Activated CD4-positive, alpha-beta T cell treated with anti-CD3 and anti-CD28 coated beads, Interleukin-2, amount 10 ng/mL, durations not matched to agents 7 days and 5 days (primary cell): ENCODE data around the gene LONP2. TPM values are rescaled to one million over a fixed set of nuclear protein-coding genes. Genes with fewer than 3 reads are reported as not detected.

ENCODE experiments used
- CTCF ChIA-PET: fragments of 350-600 bp; sonication (Branson Sonifier 250); formaldehyde crosslinking; loops from one replicate; lab custom pipeline; 2021; ENCODE audit warnings: antibody characterized with exemption; lab: Charles Lee
- POLR2A ChIA-PET: fragments of 350-600 bp; sonication (Branson Sonifier 250); formaldehyde crosslinking; loops from one replicate; lab custom pipeline; 2021; ENCODE audit warnings: antibody characterized with exemption; lab: Charles Lee
- DNase-seq: peaks from one replicate; pipeline ENCODE4 v3.0.0-alpha.2; 2020
- H3K27ac Mint-ChIP-seq: one replicate; pipeline ENCODE4 v1.8.0; 2021; ENCODE audit warnings: mild to moderate bottlenecking, moderate library complexity, mixed read lengths
- H3K27me3 Mint-ChIP-seq: one replicate; pipeline ENCODE4 v1.8.0; 2021; ENCODE audit warnings: mixed read lengths
- H3K36me3 Mint-ChIP-seq: one replicate; pipeline ENCODE4 v1.8.0; 2021; ENCODE audit warnings: low read depth, mixed read lengths
- H3K4me1 Mint-ChIP-seq: one replicate; pipeline ENCODE4 v1.8.0; 2021; ENCODE audit warnings: mixed read lengths
- H3K4me3 Mint-ChIP-seq: one replicate; pipeline ENCODE4 v1.8.0; 2021; ENCODE audit warnings: mild to moderate bottlenecking, moderate library complexity, mixed read lengths
- H3K9me3 Mint-ChIP-seq: one replicate; pipeline ENCODE4 v1.8.0; 2021; ENCODE audit warnings: mixed read lengths
- total RNA-seq, 2 experiments: library from RNA; stranded (reverse); gene quantifications; one replicate each; pipeline ENCODE4 v1.2.3, GENCODE V29; 2021

LONP2 gene
- total RNA-seq, 2 experiments from 2014 or later = 62.8 to 68.2 TPM

GRCh38 chr16:48280546-48280945 is 36.4 kb downstream of the LONP2 start:
- POLR2A ChIA-PET = no interaction called here
- Mint-ChIP-seq H3K9me3 (peaks cover 3% of the 10 kb centered on the region), H3K36me3 (peaks cover 43% of the 10 kb centered on the region), H3K27ac (no peak overlapping the region), H3K4me3 (no peak overlapping the region), H3K4me1 (peaks cover 16% of the 10 kb centered on the region), H3K27me3 (no peaks in the 10 kb centered on the region)
- no peak for DNase-seq
- CTCF ChIA-PET = no interaction called here

- Mint-ChIP-seq H3K36me3 (peaks cover 58% of the 10 kb centered on the region), H3K9me3 (peaks cover 9% of the 10 kb centered on the region), H3K27me3 (no peaks in the 10 kb centered on the region), H3K4me3 (no peak overlapping the region), H3K27ac (no peak overlapping the region), H3K4me1 (peaks cover 19% of the 10 kb centered on the region)
- POLR2A ChIA-PET = no interaction called here
- CTCF ChIA-PET = interaction anchor here (0.8 to 1.5 kb wide), 3 partner anchors 8 to 35 kb away, joined by 3 to 4 read pairs (median 3); no protein-coding TSS in a partner anchor
- DNase-seq = no peak
Measured at GRCh38 chr16:48282636-48283263, 38.6 kb downstream of the LONP2 start.

GRCh38 chr16:48284772-48285409 is 40.8 kb downstream of the LONP2 start:
- Mint-ChIP-seq H3K4me3 (no peak overlapping the region), H3K36me3 (peaks cover 54% of the 10 kb centered on the region), H3K27me3 (no peaks in the 10 kb centered on the region), H3K27ac (peak overlapping the region; percentile 55), H3K4me1 (peaks cover 15% of the 10 kb centered on the region), H3K9me3 (peaks cover 9% of the 10 kb centered on the region)
- CTCF ChIA-PET = no interaction called here
- POLR2A ChIA-PET = no interaction called here
- no peak for DNase-seq

GRCh38 chr16:48287239-48287638 is 43.1 kb downstream of the LONP2 start:
- peaks cover 64% of the 10 kb centered on the region for H3K36me3 Mint-ChIP-seq
- CTCF ChIA-PET = interaction anchor here (1.2 to 1.5 kb wide), 2 partner anchors 46 to 344 kb away, joined by 3 read pairs; no protein-coding TSS in a partner anchor
- no peak overlapping the region for H3K4me3 Mint-ChIP-seq

GRCh38 chr16:48291303-48291702 is 47.2 kb downstream of the LONP2 start:
- POLR2A ChIA-PET = no interaction called here
- Mint-ChIP-seq H3K4me3 (no peak overlapping the region), H3K36me3 (peaks cover 52% of the 10 kb centered on the region), H3K27me3 (no peaks in the 10 kb centered on the region), H3K4me1 (peaks cover 10% of the 10 kb centered on the region), H3K9me3 (peaks cover 3% of the 10 kb centered on the region), H3K27ac (no peak overlapping the region)
- DNase-seq = no peak
- CTCF ChIA-PET = interaction anchor here (1.0 to 2.4 kb wide), 5 partner anchors 8 to 339 kb away, joined by 3 to 6 read pairs (median 3); no protein-coding TSS in a partner anchor

More at GRCh38 chr16:48287239-48287638, 43.1 kb downstream of the LONP2 start:
- peaks cover 22% of the 10 kb centered on the region for H3K4me1 Mint-ChIP-seq
- H3K27me3 Mint-ChIP-seq = no peaks in the 10 kb centered on the region
- H3K27ac Mint-ChIP-seq = no peak overlapping the region
- DNase-seq = no peak
- POLR2A ChIA-PET = no interaction called here
- H3K9me3 Mint-ChIP-seq = peaks cover 9% of the 10 kb centered on the region

GRCh38 chr16:48291754-48292153 is 47.7 kb downstream of the LONP2 start:
- Mint-ChIP-seq H3K4me1 (peaks cover 10% of the 10 kb centered on the region), H3K36me3 (peaks cover 50% of the 10 kb centered on the region), H3K9me3 (peaks cover 3% of the 10 kb centered on the region), H3K27me3 (no peaks in the 10 kb centered on the region), H3K4me3 (no peak overlapping the region), H3K27ac (no peak overlapping the region)
- ChIA-PET CTCF (interaction anchor here (1.0 to 2.4 kb wide), 6 partner anchors 9 to 338 kb away, joined by 3 to 6 read pairs (median 4); no protein-coding TSS in a partner anchor), POLR2A (no interaction called here)
- DNase-seq = no peak

- Mint-ChIP-seq H3K27me3 (no peaks in the 10 kb centered on the region), H3K36me3 (peaks cover 49% of the 10 kb centered on the region), H3K9me3 (no peaks in the 10 kb centered on the region), H3K4me3 (no peak overlapping the region), H3K27ac (no peak overlapping the region), H3K4me1 (peaks cover 10% of the 10 kb centered on the region)
- ChIA-PET CTCF (interaction anchor here (1.6 to 2.4 kb wide), 3 partner anchors 8 to 25 kb away, joined by 4 to 6 read pairs (median 4); no protein-coding TSS in a partner anchor), POLR2A (no interaction called here)
- DNase-seq = no peak
Measured at GRCh38 chr16:48292452-48292851, 48.4 kb downstream of the LONP2 start.

GRCh38 chr16:48294724-48295123 is 50.6 kb downstream of the LONP2 start:
- Mint-ChIP-seq H3K27me3 (no peaks in the 10 kb centered on the region), H3K9me3 (no peaks in the 10 kb centered on the region), H3K4me1 (peaks cover 10% of the 10 kb centered on the region), H3K4me3 (no peak overlapping the region), H3K27ac (peak overlapping the region; percentile 19), H3K36me3 (peaks cover 48% of the 10 kb centered on the region)
- no peak for DNase-seq
- POLR2A ChIA-PET = no interaction called here
- CTCF ChIA-PET = interaction anchor here (0.8 to 1.2 kb wide), 2 partner anchors 25 to 66 kb away, joined by 3 to 4 read pairs; no protein-coding TSS in a partner anchor

- Mint-ChIP-seq H3K36me3 (peaks cover 51% of the 10 kb centered on the region), H3K27me3 (no peaks in the 10 kb centered on the region), H3K4me1 (peaks cover 4% of the 10 kb centered on the region), H3K27ac (no peak overlapping the region), H3K4me3 (no peak overlapping the region), H3K9me3 (no peaks in the 10 kb centered on the region)
- no peak for DNase-seq
- CTCF ChIA-PET = interaction anchor here (0.8 kb wide), 1 partner anchor 67 kb away, joined by 4 read pairs; no protein-coding TSS in a partner anchor
- POLR2A ChIA-PET = no interaction called here
Measured at GRCh38 chr16:48295488-48296281, 51.6 kb downstream of the LONP2 start.

GRCh38 chr16:48299471-48299870 is 55.4 kb downstream of the LONP2 start:
- no peak for DNase-seq
- Mint-ChIP-seq H3K4me3 (no peak overlapping the region), H3K4me1 (no peaks in the 10 kb centered on the region), H3K36me3 (peaks cover 54% of the 10 kb centered on the region), H3K27ac (no peak overlapping the region), H3K9me3 (no peaks in the 10 kb centered on the region), H3K27me3 (no peaks in the 10 kb centered on the region)
- CTCF ChIA-PET = no interaction called here
- POLR2A ChIA-PET = no interaction called here

GRCh38 chr16:48300391-48300856 is 56.3 kb downstream of the LONP2 start:
- ChIA-PET CTCF (interaction anchor here (0.6 to 1.0 kb wide), 3 partner anchors 8 to 275 kb away, joined by 3 to 4 read pairs (median 3); no protein-coding TSS in a partner anchor), POLR2A (no interaction called here)
- no peak for DNase-seq
- no peaks in the 10 kb centered on the region for H3K27me3 Mint-ChIP-seq
- H3K36me3 Mint-ChIP-seq = peaks cover 58% of the 10 kb centered on the region
- no peak overlapping the region for H3K4me3 Mint-ChIP-seq
- no peaks in the 10 kb centered on the region for H3K9me3 Mint-ChIP-seq
- no peak overlapping the region for H3K27ac Mint-ChIP-seq
- H3K4me1 Mint-ChIP-seq = no peaks in the 10 kb centered on the region

- H3K36me3 Mint-ChIP-seq = peaks cover 79% of the 10 kb centered on the region
- no peak overlapping the region for H3K27ac Mint-ChIP-seq
- ChIA-PET POLR2A (no interaction called here), CTCF (no interaction called here)
- DNase-seq = no peak
- no peaks in the 10 kb centered on the region for H3K27me3 Mint-ChIP-seq
- H3K9me3 Mint-ChIP-seq = peaks cover 47% of the 10 kb centered on the region
- H3K4me3 Mint-ChIP-seq = no peak overlapping the region
- no peaks in the 10 kb centered on the region for H3K4me1 Mint-ChIP-seq
Measured at GRCh38 chr16:48308535-48308934, 64.4 kb downstream of the LONP2 start.
